ENCODE data around the gene KAZN.

- TF ChIP-seq TAF1 (IDR thresholded peaks at IDR 0.05; ENCODE audit: low read depth) (no peak), RAD21 (IDR thresholded peaks at IDR 0.05; ENCODE audit: low read depth) (no peak), EGR1 (IDR thresholded peaks at IDR 0.05) (no peak), MAX (IDR thresholded peaks at IDR 0.05) (no peak), CEBPB (IDR thresholded peaks at IDR 0.05) (no peak), ZBTB7A (IDR thresholded peaks at IDR 0.05; ENCODE audit: low read depth) (no peak), CREB1 (IDR thresholded peaks at IDR 0.05; ENCODE audit: low read depth) (no peak), TEAD4 (IDR thresholded peaks at IDR 0.05) (no peak), REST (IDR thresholded peaks at IDR 0.05; ENCODE audit: low read depth) (no peak), USF1 (IDR thresholded peaks at IDR 0.05) (no peak), NFIC (IDR thresholded peaks at IDR 0.05) (no peak), FOXM1 (IDR thresholded peaks at IDR 0.05; ENCODE audit: borderline replicate concordance, low read depth) (no peak), TCF12 (IDR thresholded peaks at IDR 0.05; ENCODE audit: low read depth) (no peak), EP300 (IDR thresholded peaks at IDR 0.05; ENCODE audit: borderline replicate concordance) (no peak)
These were observed 253.3 kb downstream of the KAZN start for GRCh38 chr1:14851760-14852159.
